IgD-negative memory B cell (primary cell): Measurements from ENCODE around the gene PRKACG. TPM values are rescaled to one million over a fixed set of nuclear protein-coding genes. Genes with fewer than 3 reads are reported as not detected.

ENCODE experiments used
- H3K27ac Mint-ChIP-seq, 3 donors: one replicate each; pipeline ENCODE4 v1.8.0; 2020 to 2022; ENCODE audit warnings: mild to moderate bottlenecking in 3 of 3, mixed read lengths in 3 of 3, moderate library complexity in 1 of 3
- H3K27me3 Mint-ChIP-seq: one replicate; pipeline ENCODE4 v1.8.0; 2021; ENCODE audit warnings: mixed read lengths
- H3K36me3 Mint-ChIP-seq: one replicate; pipeline ENCODE4 v1.8.0; 2020; ENCODE audit warnings: mild to moderate bottlenecking, mixed read lengths
- H3K4me1 Mint-ChIP-seq, 3 donors: one replicate each; pipeline ENCODE4 v1.8.0; 2020 to 2022; ENCODE audit warnings: mixed read lengths in 3 of 3, mild to moderate bottlenecking in 1 of 3
- H3K4me3 Mint-ChIP-seq, 4 donors: one replicate each; pipeline ENCODE4 v1.8.0; 2020 to 2022; ENCODE audit warnings: mild to moderate bottlenecking in 4 of 4, mixed read lengths in 4 of 4, moderate library complexity in 3 of 4
- H3K9me3 Mint-ChIP-seq, 3 donors: one replicate each; pipeline ENCODE4 v1.8.0; 2020 to 2021; ENCODE audit warnings: mixed read lengths in 3 of 3, mild to moderate bottlenecking in 1 of 3
- polyA plus RNA-seq: library from polyadenylated mRNA; unstranded; fragments of 300-500 nt; fragmentation: Illumina TruSeq; gene quantifications from one replicate; pipeline ENCODE4 v1.2.3, GENCODE V29; 2021

The PRKACG gene
- polyA plus RNA-seq, 1 donor from 2014 or later = not detected

DNA sequence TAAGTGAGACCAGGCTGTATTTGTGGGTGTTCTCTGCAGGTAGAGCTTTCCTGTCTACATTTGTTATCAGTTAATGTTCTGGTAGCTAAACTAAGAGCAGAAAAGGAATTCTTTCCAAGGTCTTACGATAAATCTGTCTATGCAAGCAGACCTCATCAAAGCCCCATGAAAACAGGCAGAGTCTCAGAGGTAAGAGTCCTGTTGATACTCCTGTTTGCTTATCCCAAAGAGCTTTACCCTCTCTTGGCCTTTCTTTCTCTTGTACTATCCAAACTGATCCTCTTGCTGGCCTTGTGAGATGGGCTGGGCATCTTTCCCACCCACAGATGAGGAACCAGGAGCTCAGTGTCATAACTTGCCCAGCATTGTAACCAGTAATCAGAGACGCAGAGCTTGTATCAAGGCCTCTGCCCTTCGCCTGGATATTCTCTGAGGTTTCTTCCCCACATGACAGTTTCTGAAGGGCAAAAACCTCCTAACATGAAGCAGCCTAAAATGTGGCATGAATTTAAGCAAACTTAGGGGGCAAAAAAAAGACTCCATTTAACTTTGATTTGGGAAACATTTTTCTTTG, 33.5 kb downstream of the PRKACG start:
- peak overlapping the region in 1 of 3 donors; percentile 4 for H3K27ac Mint-ChIP-seq
- H3K36me3 Mint-ChIP-seq = peaks cover 5% of the 10 kb centered on the region
- H3K27me3 Mint-ChIP-seq = no peaks in the 10 kb centered on the region
- H3K4me3 Mint-ChIP-seq = no peak overlapping the region
- H3K9me3 Mint-ChIP-seq = no peaks in the 10 kb centered on the region
- peaks cover 17 to 51% (median 19%) of the 10 kb centered on the region in 3 donors for H3K4me1 Mint-ChIP-seq

DNA sequence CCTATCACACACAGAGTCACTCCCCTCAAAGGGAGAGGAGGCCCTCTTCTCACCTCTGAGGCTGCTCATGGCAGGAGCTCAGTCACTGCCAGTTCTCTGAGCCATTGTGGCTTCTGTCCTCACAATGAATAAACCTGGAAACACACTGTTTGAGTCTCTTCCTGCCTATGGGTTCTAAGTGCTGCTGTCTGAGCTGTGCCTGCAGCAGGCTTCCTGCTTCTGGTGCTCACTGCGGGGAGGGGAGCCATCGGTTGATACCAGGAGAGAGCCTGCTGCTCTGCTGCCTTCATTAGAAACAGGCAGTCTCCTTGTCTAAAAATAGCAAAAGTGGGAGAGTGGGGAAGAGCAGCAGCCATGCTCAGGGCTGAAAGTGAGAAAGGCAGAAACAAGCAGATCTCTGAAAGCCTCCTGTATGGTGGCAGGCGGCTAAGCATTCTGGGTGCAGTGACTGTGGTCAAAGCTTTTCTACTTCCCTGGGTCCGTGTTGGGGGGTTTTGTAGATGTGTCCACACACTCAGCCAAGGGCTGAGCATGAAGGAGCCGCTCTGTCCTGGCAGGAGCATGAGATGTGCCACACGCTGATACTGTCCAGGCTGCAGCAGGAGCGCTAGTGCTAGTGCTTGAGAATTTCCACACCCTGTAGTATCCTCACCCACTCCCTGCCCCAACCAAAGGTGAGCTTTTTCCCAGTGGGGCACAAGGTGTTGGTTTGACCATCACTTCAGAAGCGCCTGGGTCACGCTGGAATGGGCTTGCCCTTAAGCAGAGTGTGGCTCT, 34.2 kb downstream of the PRKACG start:
- Mint-ChIP-seq H3K27ac (no peak overlapping the region), H3K4me1 (peaks cover 21 to 51% (median 23%) of the 10 kb centered on the region in 3 donors), H3K9me3 (no peaks in the 10 kb centered on the region), H3K27me3 (no peaks in the 10 kb centered on the region), H3K4me3 (no peak overlapping the region), H3K36me3 (peaks cover 5% of the 10 kb centered on the region)

DNA sequence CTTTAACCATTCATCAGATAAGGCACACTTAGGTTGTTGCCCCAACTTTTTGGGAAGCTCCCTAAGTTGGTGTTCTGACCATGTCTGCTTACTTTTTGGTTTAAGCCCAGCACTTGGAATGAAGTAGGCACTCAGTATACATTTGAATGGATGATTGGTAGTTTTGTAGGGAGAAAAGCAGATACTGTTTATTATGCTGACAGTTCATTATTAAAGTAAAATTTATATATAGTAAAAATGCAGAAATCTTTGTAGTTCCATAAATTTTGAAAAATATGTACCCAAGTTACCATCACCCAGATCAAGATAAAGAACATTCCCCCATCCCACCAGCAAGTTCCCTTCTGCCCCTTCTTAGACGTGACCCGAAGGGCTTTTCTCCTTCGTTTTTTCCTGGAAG, 35.4 kb downstream of the PRKACG start:
- H3K27ac Mint-ChIP-seq = no peak overlapping the region

DNA sequence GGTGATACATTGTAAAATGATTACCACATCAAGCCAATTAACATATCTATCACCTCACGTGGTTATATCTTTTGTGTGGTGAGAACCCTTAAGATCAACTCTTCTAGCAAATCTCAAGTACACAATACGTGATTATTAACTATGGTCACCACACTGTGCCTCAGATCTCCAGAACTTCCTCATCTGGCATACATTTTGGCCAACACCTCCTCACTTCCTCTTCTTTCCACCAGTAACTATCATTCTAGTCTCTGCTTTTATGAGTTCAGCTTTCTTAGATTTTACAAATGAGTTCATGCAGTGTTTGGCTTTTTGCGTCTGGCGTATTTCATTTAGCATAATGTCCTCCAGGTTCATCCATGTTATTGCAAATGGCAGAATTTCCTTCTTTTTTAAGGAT, 35.8 kb downstream of the PRKACG start:
- Mint-ChIP-seq H3K27me3 (no peaks in the 10 kb centered on the region), H3K36me3 (peaks cover 2% of the 10 kb centered on the region), H3K9me3 (no peaks in the 10 kb centered on the region), H3K27ac (no peak overlapping the region), H3K4me3 (peak overlapping the region in 1 of 4 donors; percentile 2), H3K4me1 (peaks cover 22 to 53% (median 32%) of the 10 kb centered on the region in 3 donors)

More for the DNA sequence above, 35.4 kb downstream of the PRKACG start:
- H3K9me3 Mint-ChIP-seq = no peaks in the 10 kb centered on the region
- peaks cover 25 to 58% (median 29%) of the 10 kb centered on the region in 3 donors for H3K4me1 Mint-ChIP-seq
- H3K36me3 Mint-ChIP-seq = peaks cover 5% of the 10 kb centered on the region
- no peaks in the 10 kb centered on the region for H3K27me3 Mint-ChIP-seq
- no peak overlapping the region for H3K4me3 Mint-ChIP-seq

DNA sequence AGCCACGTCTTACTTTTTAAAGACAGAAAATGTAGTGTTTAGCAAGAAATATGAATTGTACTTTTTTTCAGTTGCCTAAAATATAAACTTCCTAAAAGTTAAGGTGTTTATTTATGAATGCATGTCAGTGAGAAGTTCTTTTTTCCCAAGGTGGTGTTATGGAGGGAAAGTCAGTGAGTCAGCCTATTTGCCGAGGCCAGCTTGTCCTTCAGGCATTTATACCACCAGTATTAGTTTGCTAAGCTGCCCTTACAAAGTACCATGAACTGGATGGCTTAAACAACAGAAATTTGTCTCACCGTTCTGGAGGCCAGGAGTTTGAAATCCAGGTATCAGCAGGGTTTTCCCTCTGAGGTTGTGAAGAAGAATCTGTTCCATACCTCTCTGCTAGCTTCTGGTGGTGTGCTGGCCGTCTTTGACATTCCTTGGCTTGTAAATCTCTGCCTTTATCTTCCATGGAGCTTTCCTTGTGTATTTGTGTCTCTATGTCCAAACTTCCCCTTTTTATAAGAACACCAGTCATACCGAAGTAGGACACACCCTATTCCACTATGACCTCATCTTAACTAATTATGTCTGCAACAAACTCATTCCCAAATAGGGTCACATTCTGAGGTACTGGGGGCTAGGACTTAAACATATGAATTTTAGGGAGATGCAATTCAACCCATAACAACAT, 38.4 kb downstream of the PRKACG start:
- peak overlapping the region in 1 of 3 donors; percentile 1 for H3K27ac Mint-ChIP-seq
- peak overlapping the region in 2 of 4 donors; percentile 0 to 14 for H3K4me3 Mint-ChIP-seq
- H3K4me1 Mint-ChIP-seq = peaks cover 22 to 36% (median 24%) of the 10 kb centered on the region in 3 donors
- H3K9me3 Mint-ChIP-seq = peaks cover 0 to 2% (median 0%) of the 10 kb centered on the region in 3 donors
- H3K27me3 Mint-ChIP-seq = no peaks in the 10 kb centered on the region
- H3K36me3 Mint-ChIP-seq = peaks cover 5% of the 10 kb centered on the region

DNA sequence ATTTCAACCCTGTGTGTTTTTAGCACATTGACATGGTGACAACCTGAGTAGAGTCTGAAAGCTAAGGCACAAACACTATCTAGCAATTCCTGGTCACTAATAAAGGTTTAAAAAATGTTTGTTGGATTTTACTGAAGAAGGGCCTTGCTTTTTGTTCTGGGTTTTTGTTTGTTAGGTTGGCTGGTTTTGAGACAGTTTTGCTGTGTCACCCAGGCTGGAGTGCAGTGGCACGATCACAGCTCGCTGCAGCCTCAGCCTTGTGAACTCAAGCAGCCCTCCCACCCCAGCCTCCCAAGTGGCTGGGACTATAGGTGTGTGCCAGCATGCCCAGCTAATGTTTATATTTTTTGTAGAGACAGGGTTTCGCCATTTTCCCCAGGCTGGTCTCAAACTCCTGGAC, 39.0 kb downstream of the PRKACG start:
- Mint-ChIP-seq H3K4me1 (peaks cover 22 to 35% (median 24%) of the 10 kb centered on the region in 3 donors), H3K27me3 (no peaks in the 10 kb centered on the region), H3K36me3 (peaks cover 9% of the 10 kb centered on the region), H3K9me3 (peaks cover 0 to 2% (median 0%) of the 10 kb centered on the region in 3 donors), H3K27ac (peak overlapping the region in 1 of 3 donors; percentile 16), H3K4me3 (no peak overlapping the region)

DNA sequence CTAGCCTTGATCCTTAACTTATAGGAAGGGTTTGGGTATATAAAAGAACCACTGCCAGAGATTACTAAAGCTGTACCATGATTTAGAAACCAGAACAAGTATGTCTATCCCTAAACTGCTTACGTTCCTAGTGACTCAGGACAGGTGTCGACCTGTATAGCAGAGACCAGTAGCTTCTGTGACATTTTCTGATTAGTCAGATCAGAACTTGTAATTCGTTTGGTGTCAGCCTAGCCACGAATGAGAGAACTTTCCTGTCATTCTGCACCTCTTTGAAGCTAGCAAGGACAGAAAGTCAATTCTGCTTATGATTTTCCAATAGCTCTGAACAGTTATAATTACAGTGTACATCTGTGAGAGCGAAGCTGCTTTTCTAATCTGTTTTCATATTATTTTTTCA, 39.5 kb downstream of the PRKACG start:
- Mint-ChIP-seq H3K4me1 (peaks cover 22 to 32% (median 24%) of the 10 kb centered on the region in 3 donors), H3K27me3 (no peaks in the 10 kb centered on the region)

DNA sequence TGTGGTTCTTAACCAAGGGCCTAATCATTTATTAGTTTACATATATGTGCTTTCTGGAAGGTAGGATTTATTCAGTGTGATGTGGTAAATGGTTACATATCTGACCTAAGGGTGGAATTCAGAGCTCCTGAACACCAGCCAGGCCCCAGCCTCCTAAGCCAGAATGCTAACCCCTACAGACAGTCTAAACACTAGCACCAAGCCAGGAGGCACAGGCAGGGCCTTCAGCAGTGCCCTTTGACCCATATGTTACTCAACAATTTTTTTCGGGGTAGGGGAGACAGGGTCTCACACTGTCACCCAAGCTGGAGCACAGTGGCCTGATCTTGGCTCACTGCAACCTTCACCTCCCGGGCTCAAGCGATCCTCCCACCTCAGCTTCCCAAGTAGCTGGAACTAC, 40.3 kb downstream of the PRKACG start:
- Mint-ChIP-seq H3K27me3 (no peaks in the 10 kb centered on the region), H3K9me3 (peaks cover 0 to 2% (median 0%) of the 10 kb centered on the region in 3 donors), H3K36me3 (peaks cover 12% of the 10 kb centered on the region), H3K27ac (peak overlapping the region in 2 of 3 donors; percentile 2 to 33), H3K4me3 (no peak overlapping the region), H3K4me1 (peaks cover 22 to 25% (median 24%) of the 10 kb centered on the region in 3 donors)

More for the DNA sequence above, 39.5 kb downstream of the PRKACG start:
- Mint-ChIP-seq H3K27ac (peak overlapping the region in 1 of 3 donors; percentile 3), H3K36me3 (peaks cover 12% of the 10 kb centered on the region), H3K9me3 (peaks cover 0 to 2% (median 0%) of the 10 kb centered on the region in 3 donors), H3K4me3 (peak overlapping the region in 1 of 4 donors; percentile 24)

DNA sequence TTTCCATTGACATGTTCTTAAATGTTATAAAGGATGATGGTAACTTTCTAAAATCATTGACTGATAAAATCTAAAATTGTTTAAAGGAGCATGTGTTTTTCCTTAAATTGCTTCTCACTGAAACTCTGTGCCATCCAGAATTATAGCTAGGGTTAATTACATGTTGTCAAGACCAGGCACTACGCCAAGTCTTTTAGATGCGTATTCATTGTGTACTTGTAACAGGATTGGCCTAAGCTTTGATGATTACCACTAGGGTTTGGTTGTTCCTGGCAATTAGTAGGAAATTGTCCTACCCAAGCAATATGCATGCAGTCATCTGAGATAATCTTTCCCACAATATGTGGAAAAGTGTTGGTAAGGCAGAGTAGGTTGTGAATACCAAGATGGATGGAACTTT, 43.8 kb downstream of the PRKACG start:
- H3K27me3 Mint-ChIP-seq = no peaks in the 10 kb centered on the region
- H3K4me1 Mint-ChIP-seq = peaks cover 10 to 16% (median 14%) of the 10 kb centered on the region in 3 donors
- H3K27ac Mint-ChIP-seq = no peak overlapping the region
- peaks cover 15% of the 10 kb centered on the region for H3K36me3 Mint-ChIP-seq
- H3K9me3 Mint-ChIP-seq = peaks cover 0 to 2% (median 0%) of the 10 kb centered on the region in 3 donors
- H3K4me3 Mint-ChIP-seq = no peak overlapping the region

DNA sequence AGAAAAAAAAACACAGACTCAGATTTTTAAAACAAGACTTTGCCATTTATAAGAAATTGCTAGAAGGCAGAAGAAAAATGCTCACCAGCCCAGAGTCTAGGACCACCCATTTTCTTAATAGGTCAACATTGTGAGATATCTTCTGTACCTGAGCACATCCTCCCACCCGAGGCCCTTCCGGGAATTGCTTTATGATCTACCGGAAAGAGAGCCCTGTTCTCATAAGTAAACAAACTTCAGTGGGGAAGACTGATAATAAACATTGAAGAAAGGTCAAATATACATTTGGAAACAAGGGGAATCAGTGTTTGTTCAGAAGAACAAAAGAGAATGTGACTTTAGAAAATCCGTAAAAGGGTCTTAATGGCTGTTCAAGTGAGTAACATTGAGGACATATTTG, 44.4 kb downstream of the PRKACG start:
- Mint-ChIP-seq H3K36me3 (peaks cover 15% of the 10 kb centered on the region), H3K27me3 (no peaks in the 10 kb centered on the region), H3K27ac (no peak overlapping the region), H3K4me3 (no peak overlapping the region), H3K4me1 (peaks cover 9 to 15% (median 11%) of the 10 kb centered on the region in 3 donors), H3K9me3 (peaks cover 0 to 2% (median 0%) of the 10 kb centered on the region in 3 donors)

DNA sequence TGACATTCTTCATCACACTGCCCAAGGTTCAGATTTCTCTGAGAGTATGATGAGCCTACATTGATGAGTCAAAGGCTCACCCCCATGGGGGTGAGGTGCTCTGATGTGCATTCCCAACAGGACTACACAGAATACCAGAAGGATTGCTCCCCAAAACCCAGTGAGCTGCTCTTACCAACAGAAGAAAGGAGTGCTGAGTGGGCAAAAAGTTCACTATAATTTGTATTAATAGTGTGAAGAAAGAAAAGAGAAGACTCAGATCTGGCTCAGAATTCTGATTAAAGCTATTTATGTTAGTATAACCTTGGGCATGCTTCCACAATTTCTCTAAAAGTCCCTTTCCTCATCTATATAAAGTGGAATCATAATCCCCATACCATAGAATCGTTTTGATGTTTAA, 46.1 kb downstream of the PRKACG start:
- Mint-ChIP-seq H3K27me3 (no peaks in the 10 kb centered on the region), H3K4me3 (no peak overlapping the region), H3K27ac (no peak overlapping the region), H3K36me3 (peaks cover 21% of the 10 kb centered on the region), H3K9me3 (peaks cover 0 to 2% (median 0%) of the 10 kb centered on the region in 3 donors), H3K4me1 (peaks cover 2 to 9% (median 5%) of the 10 kb centered on the region in 3 donors)

DNA sequence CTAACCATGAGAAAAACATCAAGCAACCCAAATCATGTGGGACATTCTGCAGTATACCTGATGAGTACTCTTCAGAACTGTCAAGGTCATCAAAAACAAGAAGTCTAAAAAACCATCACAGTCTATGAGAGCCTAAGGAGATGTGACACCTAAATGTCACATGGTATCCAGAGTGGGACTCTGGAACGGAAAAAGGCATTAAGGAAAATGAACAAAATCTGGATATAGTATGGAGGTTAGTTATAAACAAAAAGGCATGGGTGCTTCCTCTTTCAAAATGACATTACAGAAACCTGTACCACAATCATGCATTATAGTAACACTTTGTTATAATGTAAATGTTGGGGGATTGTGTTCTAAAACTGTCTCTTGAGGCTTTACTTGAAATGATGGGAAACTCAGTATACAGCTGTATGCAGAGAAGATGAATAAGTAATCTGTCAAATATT, 47.4 kb downstream of the PRKACG start:
- no peaks in the 10 kb centered on the region for H3K27me3 Mint-ChIP-seq
- peaks cover 20% of the 10 kb centered on the region for H3K36me3 Mint-ChIP-seq
- H3K9me3 Mint-ChIP-seq = peaks cover 0 to 2% (median 0%) of the 10 kb centered on the region in 3 donors
- H3K4me1 Mint-ChIP-seq = peaks cover 2 to 9% (median 5%) of the 10 kb centered on the region in 3 donors
- H3K27ac Mint-ChIP-seq = peak overlapping the region in 1 of 3 donors; percentile 25
- no peak overlapping the region for H3K4me3 Mint-ChIP-seq

DNA sequence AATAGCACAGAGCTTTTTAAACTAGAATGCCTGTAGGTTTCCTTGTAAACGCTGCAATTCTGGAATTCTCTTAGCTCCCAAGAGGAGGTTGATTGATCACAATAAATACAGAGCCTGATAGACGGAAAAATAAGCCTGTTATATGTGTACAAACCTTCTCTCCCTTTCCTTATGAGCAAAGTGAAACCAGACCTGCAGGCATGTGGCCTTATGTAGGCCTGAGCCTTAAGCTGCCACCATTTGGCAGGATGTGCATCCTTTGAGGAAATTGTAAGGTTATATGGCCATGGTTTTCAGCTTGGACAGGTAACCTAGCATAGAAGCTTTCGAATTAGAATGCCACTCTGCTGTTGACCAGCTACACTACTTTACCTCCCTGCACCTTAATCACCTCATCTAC, 49.1 kb downstream of the PRKACG start:
- no peak overlapping the region for H3K4me3 Mint-ChIP-seq
- no peak overlapping the region for H3K27ac Mint-ChIP-seq
- peaks cover 20% of the 10 kb centered on the region for H3K36me3 Mint-ChIP-seq
- H3K4me1 Mint-ChIP-seq = peaks cover 2 to 5% (median 4%) of the 10 kb centered on the region in 3 donors
- H3K27me3 Mint-ChIP-seq = no peaks in the 10 kb centered on the region
- H3K9me3 Mint-ChIP-seq = no peaks in the 10 kb centered on the region

DNA sequence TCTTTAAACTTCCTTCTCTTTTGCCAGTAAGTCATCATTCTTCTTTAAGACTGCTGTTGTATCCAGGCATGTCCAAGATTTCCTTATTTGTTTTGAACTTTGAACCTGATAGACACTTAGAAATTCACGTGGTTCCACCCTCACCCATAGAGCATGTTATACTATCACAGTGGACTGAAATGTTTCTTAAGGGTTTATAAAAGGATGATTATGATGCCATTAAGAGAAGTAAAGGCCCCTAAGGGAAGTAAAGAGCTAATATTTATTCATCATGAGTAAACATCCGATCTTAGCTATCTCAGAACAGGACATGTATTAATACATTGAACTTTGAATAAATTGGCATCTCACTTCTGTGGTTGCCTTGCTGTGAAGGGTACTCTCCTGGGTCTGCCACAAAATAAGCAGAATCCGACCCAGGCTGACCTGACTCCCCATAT, 49.8 kb downstream of the PRKACG start:
- Mint-ChIP-seq H3K9me3 (no peaks in the 10 kb centered on the region), H3K27ac (no peak overlapping the region), H3K36me3 (peaks cover 17% of the 10 kb centered on the region), H3K4me3 (no peak overlapping the region), H3K27me3 (no peaks in the 10 kb centered on the region), H3K4me1 (peaks cover 2 to 5% (median 4%) of the 10 kb centered on the region in 3 donors)

DNA sequence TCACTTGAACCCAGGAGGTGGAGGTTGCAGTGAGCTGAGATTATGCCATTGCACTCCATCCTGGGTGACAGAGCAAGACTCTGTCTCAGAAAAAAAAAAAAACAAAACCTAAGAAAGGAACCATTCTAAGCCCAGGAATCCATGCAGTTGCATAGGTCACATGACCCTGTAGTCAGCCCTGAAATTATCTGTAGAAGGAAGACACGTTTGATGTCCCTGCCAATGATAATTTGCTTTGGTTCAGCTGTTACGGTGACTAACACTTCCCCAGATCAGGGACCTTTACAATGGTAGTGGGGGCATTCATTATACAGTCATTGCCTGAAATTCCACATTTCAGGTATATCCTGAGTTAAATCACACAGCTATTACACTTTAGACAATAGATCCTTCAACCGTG, 50.5 kb downstream of the PRKACG start:
- H3K4me3 Mint-ChIP-seq = no peak overlapping the region
- H3K27me3 Mint-ChIP-seq = no peaks in the 10 kb centered on the region
- H3K27ac Mint-ChIP-seq = peak overlapping the region in 1 of 3 donors; percentile 48
- peaks cover 17% of the 10 kb centered on the region for H3K36me3 Mint-ChIP-seq
- H3K4me1 Mint-ChIP-seq = peaks cover 2 to 5% (median 4%) of the 10 kb centered on the region in 3 donors
- H3K9me3 Mint-ChIP-seq = no peaks in the 10 kb centered on the region
